Activated CD8-positive, alpha-beta T cell treated with anti-CD3 and anti-CD28 coated beads for 36 hours (primary cell): Measurements from ENCODE around the gene SRGAP2C. TPM values are rescaled to one million over a fixed set of nuclear protein-coding genes. Genes with fewer than 3 reads are reported as not detected.
"Not testable (repeated sequence)": the region's sequence is repeated elsewhere in the genome, so short reads cannot be mapped to it uniquely, and the experiment has no call there.

Source experiments
- ATAC-seq: fragments of 200-7000 bp; cut with Tn5 transposase; one replicate; pipeline ENCODE4 v1.10.0; 2021; ENCODE audit warnings: mild to moderate bottlenecking, moderate library complexity
- CTCF ChIA-PET: fragments of 350-600 bp; sonication (Branson Sonifier 250); formaldehyde crosslinking; loops from one replicate; lab custom pipeline; 2021; ENCODE audit warnings: antibody characterized with exemption; lab: Charles Lee
- POLR2A ChIA-PET: fragments of 350-600 bp; sonication (Branson Sonifier 250); formaldehyde crosslinking; loops from one replicate; lab custom pipeline; 2021; ENCODE audit warnings: antibody characterized with exemption; lab: Charles Lee
- DNase-seq: peaks from one replicate; pipeline ENCODE4 v3.0.0-alpha.2; 2020
- H3K27ac Mint-ChIP-seq: one replicate; pipeline ENCODE4 v1.8.0; 2021; ENCODE audit warnings: mild to moderate bottlenecking, mixed read lengths
- H3K27me3 Mint-ChIP-seq: one replicate; pipeline ENCODE4 v1.8.0; 2021; ENCODE audit warnings: mixed read lengths
- H3K36me3 Mint-ChIP-seq: one replicate; pipeline ENCODE4 v1.8.0; 2021; ENCODE audit warnings: low read depth, mixed read lengths
- H3K4me1 Mint-ChIP-seq: one replicate; pipeline ENCODE4 v1.8.0; 2021; ENCODE audit warnings: low read depth, mixed read lengths
- H3K4me3 Mint-ChIP-seq: one replicate; pipeline ENCODE4 v1.8.0; 2021; ENCODE audit warnings: mild to moderate bottlenecking, moderate library complexity, mixed read lengths
- H3K9me3 Mint-ChIP-seq: one replicate; pipeline ENCODE4 v1.8.0; 2021; ENCODE audit warnings: mixed read lengths
- intact Hi-C: fragments of 100-400 bp; cut with micrococcal nuclease; formaldehyde crosslinking; loops from one replicate; pipeline ENCODE4 v1.10.0; 2022
- total RNA-seq, 2 experiments: library from RNA; stranded (reverse); gene quantifications; one replicate each; pipeline ENCODE4 v1.2.3, GENCODE V29; 2021

The SRGAP2C gene
- total RNA-seq, 2 experiments from 2014 or later, result 15.3 to 17.9 TPM

DNA sequence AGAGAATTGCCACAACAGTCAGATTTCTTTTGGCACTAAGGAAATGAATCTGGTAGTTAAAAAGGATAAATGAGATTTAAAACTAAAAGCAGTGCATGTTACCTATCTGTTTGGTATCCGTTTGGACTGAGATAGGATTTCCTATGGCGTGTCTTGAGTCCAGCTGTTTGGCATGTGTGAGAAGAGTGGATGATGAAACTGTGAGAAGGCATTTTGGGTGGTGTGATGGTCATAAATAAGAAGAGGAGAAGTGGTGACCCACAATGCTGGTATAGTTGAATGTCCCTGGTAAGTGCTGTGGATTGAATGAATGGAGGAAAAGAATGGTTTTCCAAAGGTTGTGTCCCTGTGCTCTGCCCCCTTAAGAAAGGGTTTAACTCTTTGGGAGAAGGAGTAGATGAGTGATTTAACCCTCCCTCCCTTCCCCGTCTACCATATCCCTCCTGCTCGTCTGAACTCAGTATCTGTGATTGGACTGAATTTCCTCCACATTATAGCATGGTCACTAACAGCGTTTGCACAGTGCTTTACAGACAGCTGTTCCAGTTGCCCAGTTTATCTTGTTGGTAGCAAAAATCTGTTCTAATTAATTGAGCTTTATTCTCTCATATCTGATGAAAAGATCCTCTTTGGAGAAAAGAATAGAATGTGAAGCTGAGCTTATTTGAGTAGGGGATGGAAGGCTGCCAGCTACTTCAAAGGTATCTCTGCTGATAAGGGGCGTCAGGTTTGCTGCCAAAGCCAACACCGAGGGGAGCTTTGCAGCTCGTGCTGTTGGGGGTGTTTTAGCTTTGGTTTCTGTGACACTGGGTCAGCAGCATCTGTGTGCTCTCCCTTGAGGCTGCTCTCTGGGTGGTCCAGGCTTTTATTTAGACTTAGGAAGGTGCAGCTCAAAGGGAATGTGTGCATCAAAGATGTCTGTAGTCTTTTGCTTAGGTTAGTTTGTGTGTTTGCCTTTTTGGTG lies 148.1 kb downstream of the SRGAP2C start:
- DNase-seq, ATAC-seq, H3K4me1 Mint-ChIP-seq, H3K9me3 Mint-ChIP-seq, CTCF ChIA-PET, H3K27ac Mint-ChIP-seq, intact Hi-C loops, POLR2A ChIA-PET, H3K27me3 Mint-ChIP-seq, H3K4me3 Mint-ChIP-seq, H3K36me3 Mint-ChIP-seq: not testable (repeated sequence)

DNA sequence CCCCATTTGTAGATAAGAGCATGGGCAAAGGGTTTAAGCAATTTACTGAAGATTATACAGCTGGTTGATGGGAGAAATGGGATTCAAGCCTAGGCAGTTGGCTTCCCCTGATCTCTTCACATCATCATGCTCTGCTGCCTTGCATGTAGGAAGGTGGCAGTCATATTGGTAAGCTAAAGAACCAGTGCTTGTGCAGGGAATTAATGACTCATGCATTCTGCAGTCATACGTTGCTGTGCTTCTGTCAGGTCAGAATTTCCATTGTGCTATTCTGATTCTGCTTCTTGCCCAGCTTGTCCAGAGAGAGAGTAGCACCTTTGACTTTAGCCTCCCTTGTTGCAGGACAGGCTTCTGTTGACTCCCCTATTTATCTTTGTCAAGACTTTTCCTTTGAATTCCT lies 153.2 kb downstream of the SRGAP2C start:
- H3K4me1 Mint-ChIP-seq, H3K27ac Mint-ChIP-seq, H3K9me3 Mint-ChIP-seq, POLR2A ChIA-PET, H3K4me3 Mint-ChIP-seq, H3K36me3 Mint-ChIP-seq, CTCF ChIA-PET, H3K27me3 Mint-ChIP-seq, intact Hi-C loops: not testable (repeated sequence)
- DNase-seq (peak; percentile 3), ATAC-seq (peak; percentile 92)

DNA sequence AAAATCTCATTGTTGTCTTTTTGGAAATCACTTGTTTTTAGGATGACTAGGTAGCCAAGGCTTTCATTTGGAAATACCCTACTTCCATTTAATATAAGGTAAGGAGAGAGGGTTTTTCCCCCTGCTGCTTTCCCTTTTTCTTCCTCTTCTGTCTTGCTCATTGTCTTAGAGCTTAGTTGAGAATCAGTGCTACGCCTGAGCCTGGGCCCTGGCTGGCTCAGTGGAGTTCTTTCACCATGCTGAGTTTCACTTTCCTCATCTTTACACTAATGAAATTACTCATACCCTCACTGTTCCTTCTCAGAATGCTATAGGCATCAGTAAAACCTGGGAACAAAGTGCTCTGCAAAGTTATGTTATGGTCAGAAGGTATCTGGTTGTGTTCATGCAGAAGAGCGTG lies 154.8 kb downstream of the SRGAP2C start:
- H3K27ac Mint-ChIP-seq, result not testable (repeated sequence)

DNA sequence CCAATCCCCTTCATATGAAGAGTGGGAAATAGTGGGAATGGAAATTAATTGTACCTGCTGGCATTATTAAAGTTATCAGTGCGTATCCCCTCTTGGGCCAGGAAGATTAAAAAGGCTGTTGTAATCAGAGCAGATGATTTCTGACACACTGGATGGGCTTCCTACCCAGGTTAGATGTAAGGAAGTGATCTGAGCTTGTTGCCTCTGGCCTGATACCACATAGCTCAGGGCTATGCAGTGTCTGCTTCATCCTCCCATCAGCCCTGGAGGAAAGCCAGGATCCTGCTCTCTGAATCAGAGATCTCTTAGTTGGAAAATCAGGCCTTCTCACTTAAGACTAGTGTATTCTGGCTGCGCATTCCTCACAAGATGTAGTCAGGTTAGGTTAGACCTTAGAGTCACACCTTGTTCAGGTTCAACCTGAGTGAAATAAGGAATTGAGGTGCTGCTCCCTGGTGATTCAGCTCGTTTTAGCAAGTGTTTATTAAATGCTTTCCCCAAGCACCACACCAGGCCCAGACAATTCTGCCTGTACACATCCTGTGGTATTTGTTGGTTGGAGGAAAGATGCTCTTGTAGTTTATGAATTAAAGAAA lies 158.6 kb downstream of the SRGAP2C start:
- H3K4me1 Mint-ChIP-seq, DNase-seq, H3K4me3 Mint-ChIP-seq, intact Hi-C loops, POLR2A ChIA-PET, H3K27me3 Mint-ChIP-seq, H3K9me3 Mint-ChIP-seq, H3K27ac Mint-ChIP-seq, CTCF ChIA-PET, H3K36me3 Mint-ChIP-seq, ATAC-seq: not testable (repeated sequence)

More for the DNA sequence above, 154.8 kb downstream of the SRGAP2C start:
- DNase-seq, H3K4me3 Mint-ChIP-seq, H3K9me3 Mint-ChIP-seq, CTCF ChIA-PET, POLR2A ChIA-PET, H3K4me1 Mint-ChIP-seq, H3K27me3 Mint-ChIP-seq, intact Hi-C loops, H3K36me3 Mint-ChIP-seq: not testable (repeated sequence)
- peak; percentile 71 for ATAC-seq

DNA sequence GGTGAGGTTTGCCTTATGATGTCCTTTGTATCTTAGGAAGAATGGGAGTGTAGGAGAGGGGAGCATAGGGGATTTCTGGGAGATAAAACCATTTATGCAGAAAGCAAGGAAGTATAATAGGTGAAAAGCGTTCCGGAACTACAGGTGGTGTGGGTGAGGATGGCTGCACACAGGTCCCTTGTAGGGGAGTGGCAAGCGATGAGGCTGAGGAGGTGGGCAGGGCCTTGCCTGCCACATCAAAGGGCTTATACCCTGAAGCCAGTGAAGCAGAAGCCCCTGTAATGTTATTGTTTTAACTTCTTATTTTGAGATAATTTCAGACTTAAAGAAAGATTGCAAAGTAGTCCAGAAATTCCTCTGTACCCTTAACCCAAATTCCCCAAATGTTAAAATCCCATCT lies 159.6 kb downstream of the SRGAP2C start:
- ATAC-seq, H3K36me3 Mint-ChIP-seq, H3K27ac Mint-ChIP-seq, CTCF ChIA-PET, H3K27me3 Mint-ChIP-seq, H3K4me1 Mint-ChIP-seq, POLR2A ChIA-PET, intact Hi-C loops, H3K4me3 Mint-ChIP-seq, H3K9me3 Mint-ChIP-seq, DNase-seq: not testable (repeated sequence)

DNA sequence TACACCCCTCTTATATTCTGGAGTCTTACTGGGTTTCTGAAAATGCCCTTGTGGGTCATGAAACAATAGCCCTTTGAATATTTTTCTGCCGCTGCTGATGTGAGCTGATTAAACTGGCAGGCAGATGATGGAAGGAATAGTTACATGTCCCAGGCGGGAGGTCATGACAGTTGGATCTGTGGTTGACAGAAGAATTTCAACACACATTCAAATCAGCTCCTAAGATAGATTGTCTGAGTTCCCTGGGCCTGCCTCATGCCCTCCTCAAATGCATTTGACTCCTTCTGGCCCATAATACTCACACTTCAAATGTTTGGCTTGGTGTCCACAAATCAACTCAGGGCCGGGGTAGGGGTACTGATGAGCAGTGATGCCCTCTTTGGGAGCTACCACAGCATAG lies 161.9 kb downstream of the SRGAP2C start:
- H3K9me3 Mint-ChIP-seq, intact Hi-C loops, CTCF ChIA-PET, ATAC-seq, DNase-seq, H3K36me3 Mint-ChIP-seq, POLR2A ChIA-PET, H3K4me3 Mint-ChIP-seq, H3K4me1 Mint-ChIP-seq, H3K27me3 Mint-ChIP-seq, H3K27ac Mint-ChIP-seq: not testable (repeated sequence)

DNA sequence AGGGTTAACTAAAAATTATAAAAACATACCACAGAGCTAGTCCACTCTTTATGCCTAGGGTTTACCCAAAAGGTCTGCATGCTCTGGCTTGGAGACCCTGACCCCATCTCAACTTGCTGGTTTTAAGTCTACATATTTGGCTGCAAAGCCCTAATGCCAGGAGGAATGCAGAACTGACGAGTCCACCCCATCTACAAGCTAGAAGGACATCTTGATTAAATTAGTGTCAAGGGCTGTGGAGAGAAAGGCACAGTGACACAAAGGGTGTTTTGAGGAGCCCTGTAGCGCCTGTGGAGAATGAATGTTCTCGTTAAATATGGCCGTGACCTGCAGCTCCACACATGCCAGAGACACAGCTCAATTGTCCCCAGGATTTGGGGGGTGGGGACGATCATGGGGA lies 162.7 kb downstream of the SRGAP2C start:
- H3K9me3 Mint-ChIP-seq, H3K36me3 Mint-ChIP-seq, intact Hi-C loops: not testable (repeated sequence)

DNA sequence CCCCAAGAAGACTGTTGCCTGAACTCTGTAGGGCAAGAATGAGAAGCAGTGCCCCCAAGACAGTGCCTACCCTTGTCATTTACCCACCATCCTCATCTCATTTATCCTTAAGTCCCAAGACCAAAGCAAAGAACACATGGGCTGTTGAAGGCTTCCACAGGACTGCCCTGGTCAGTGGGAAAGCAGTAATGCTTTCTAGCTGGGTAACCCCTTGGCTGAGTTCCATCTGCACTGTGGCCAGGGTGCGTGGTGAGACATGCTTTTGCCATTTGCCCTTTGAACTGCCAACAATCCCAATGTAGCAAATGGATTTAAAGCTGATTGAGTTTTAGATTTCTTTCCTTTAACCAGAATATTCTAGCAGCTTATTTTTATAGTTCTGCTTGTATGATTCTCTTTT lies 163.3 kb downstream of the SRGAP2C start:
- POLR2A ChIA-PET, ATAC-seq, H3K36me3 Mint-ChIP-seq: not testable (repeated sequence)

More for the DNA sequence above, 162.7 kb downstream of the SRGAP2C start:
- H3K4me3 Mint-ChIP-seq, POLR2A ChIA-PET, DNase-seq, H3K4me1 Mint-ChIP-seq, H3K27me3 Mint-ChIP-seq, H3K27ac Mint-ChIP-seq, ATAC-seq, CTCF ChIA-PET: not testable (repeated sequence)

DNA sequence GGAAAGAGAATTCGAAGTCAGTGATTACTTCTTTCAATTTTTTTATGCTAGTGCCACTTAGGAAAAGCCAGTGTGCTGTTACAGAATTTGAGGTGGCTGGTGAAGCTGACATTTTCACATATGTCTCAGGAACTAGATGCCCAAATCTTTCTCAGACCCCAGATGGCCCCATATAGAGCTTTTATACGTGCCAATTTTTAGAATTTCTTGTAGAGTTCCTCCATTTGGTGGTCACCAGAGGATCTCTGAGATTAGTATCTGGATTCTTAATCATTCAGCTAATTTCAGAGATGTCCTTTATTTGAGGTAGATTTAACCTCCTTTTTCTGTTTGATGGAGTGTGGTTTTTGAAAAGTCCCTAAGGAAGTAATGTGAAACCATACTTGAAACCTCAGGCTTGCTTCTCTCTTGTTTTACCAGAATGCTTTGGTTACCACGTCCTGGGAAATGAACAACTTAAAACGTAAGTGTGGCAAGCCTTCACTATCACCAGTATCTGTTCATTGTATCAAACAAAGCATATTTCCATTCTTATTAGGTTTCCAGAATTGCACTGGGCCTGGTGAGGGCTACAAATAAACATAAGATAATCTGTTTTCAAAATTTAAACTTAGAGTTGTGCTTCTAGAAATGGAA lies 164.7 kb downstream of the SRGAP2C start:
- DNase-seq, POLR2A ChIA-PET, CTCF ChIA-PET, intact Hi-C loops, H3K4me3 Mint-ChIP-seq, H3K27me3 Mint-ChIP-seq, H3K27ac Mint-ChIP-seq, H3K4me1 Mint-ChIP-seq, H3K9me3 Mint-ChIP-seq, H3K36me3 Mint-ChIP-seq: not testable (repeated sequence)
- peak; percentile 53 for ATAC-seq

More for the DNA sequence above, 163.3 kb downstream of the SRGAP2C start:
- H3K4me3 Mint-ChIP-seq, CTCF ChIA-PET, H3K27ac Mint-ChIP-seq, H3K4me1 Mint-ChIP-seq, H3K9me3 Mint-ChIP-seq, DNase-seq, H3K27me3 Mint-ChIP-seq, intact Hi-C loops: not testable (repeated sequence)

DNA sequence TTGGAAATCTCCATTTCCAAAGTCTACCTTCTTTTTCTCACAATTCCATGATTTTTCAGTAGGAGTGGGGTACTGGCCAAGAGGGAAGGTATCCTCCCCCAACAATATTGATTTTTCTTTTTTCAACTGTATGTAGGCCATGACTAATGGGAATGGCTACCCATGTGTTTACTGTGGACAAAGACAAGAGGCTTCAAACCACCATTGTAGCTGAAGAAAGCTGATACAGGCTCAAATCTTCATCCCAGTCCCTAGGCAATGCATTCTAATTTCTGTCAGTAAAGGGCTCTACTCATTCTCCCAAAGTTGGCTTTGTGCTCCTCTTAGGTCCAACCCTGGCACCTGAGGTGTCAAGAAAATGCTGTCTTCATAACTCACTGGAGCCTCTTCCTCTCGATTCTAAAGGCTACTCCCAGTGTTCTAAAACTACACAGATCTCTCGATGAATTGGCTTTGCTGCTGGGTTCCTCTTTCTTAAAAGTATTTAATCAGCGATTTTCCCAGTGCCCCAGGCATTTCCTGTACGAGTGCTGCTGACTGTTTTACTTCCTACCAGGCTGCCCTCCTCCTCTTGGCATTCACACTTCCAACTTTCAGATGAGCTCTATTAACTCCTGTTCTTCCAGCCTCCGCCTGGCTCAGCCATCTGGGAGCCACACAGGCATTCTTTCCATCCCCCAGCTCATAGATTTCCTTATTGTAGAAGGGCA lies 171.1 kb downstream of the SRGAP2C start:
- POLR2A ChIA-PET, H3K4me1 Mint-ChIP-seq, H3K4me3 Mint-ChIP-seq, H3K27me3 Mint-ChIP-seq, CTCF ChIA-PET, DNase-seq, H3K9me3 Mint-ChIP-seq, H3K36me3 Mint-ChIP-seq, H3K27ac Mint-ChIP-seq, ATAC-seq, intact Hi-C loops: not testable (repeated sequence)

DNA sequence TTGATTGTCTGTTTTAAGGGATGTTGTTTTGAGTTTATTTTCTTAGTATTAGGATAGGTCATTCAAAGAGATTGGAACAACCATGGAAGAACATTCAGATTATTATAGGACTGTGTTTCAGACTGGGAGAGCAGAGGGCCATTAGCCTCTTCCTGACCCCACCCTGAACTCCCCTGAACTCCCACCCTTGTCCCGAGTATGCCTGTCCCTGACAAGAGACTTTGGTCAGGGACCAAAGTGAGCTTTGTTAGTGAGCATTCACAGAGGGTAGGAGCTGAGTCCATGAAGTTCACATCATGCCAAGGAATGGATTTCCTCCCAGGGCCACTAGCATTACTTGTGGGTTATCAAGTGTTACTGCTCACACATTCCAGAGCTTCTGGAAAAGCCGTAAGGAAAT lies 172.0 kb downstream of the SRGAP2C start:
- H3K4me1 Mint-ChIP-seq, ATAC-seq, H3K36me3 Mint-ChIP-seq, H3K27me3 Mint-ChIP-seq, intact Hi-C loops, POLR2A ChIA-PET, H3K9me3 Mint-ChIP-seq, H3K27ac Mint-ChIP-seq, CTCF ChIA-PET, DNase-seq, H3K4me3 Mint-ChIP-seq: not testable (repeated sequence)
